Common myeloid progenitor, CD34-positive (primary cell): ENCODE results near the gene CLDN3.
"Not testable (repeated sequence)": the region's sequence is repeated elsewhere in the genome, so short reads cannot be mapped to it uniquely, and the experiment has no call there.

ENCODE experiments used
- CTCF ChIA-PET: fragments of 350-600 bp; sonication (Branson Sonifier 250); formaldehyde crosslinking; loops from one replicate; lab custom pipeline; 2021; ENCODE audit warnings: antibody characterized with exemption; lab: Charles Lee
- POLR2A ChIA-PET: fragments of 350-600 bp; sonication (Branson Sonifier 250); formaldehyde crosslinking; loops from one replicate; lab custom pipeline; 2021; ENCODE audit warnings: antibody characterized with exemption; lab: Charles Lee
- DNase-seq, 3 donors: peaks; one replicate each; pipeline versions ENCODE4 v3.0.0 to v3.0.0-alpha.2; 2013
- H3K27ac ChIP-seq, 2 experiments: 1 replicate in 1 of 2; 2 replicates in 1 of 2; pipeline ENCODE4 v1.7.0; 2013; ENCODE audit warnings: inconsistent platforms in 2 of 2, low read length in 2 of 2, mild to moderate bottlenecking in 2 of 2, low read depth in 1 of 2, moderate library complexity in 1 of 2; ENCODE audit not compliant: severe bottlenecking in 2 of 2, insufficient read depth in 1 of 2, poor library complexity in 1 of 2
- H3K27me3 ChIP-seq, 5 experiments: replicated peaks in 2 of 5; 1 replicate in 3 of 5; 2 replicates in 2 of 5; pipeline versions ENCODE4 v1.6.1 to v1.7.0; 2013; ENCODE audit warnings: low read length in 4 of 5, mild to moderate bottlenecking in 2 of 5, moderate library complexity in 2 of 5, inconsistent platforms in 1 of 5; ENCODE audit not compliant: insufficient read depth in 5 of 5, control insufficient read depth in 4 of 5
- H3K36me3 ChIP-seq, 4 experiments: 1 replicate in 2 of 4; 2 replicates in 2 of 4; pipeline versions ENCODE4 v1.6.1 to v1.7.0; 2013; ENCODE audit warnings: low read length in 3 of 4, control low read depth in 1 of 4, mild to moderate bottlenecking in 1 of 4; ENCODE audit not compliant: control insufficient read depth in 4 of 4, insufficient read depth in 4 of 4
- H3K4me1 ChIP-seq, 4 experiments: 1 replicate in 3 of 4; 2 replicates in 1 of 4; pipeline versions ENCODE4 v1.6.1 to v1.7.1; 2013; ENCODE audit warnings: low read length in 3 of 4, mild to moderate bottlenecking in 3 of 4, control low read depth in 1 of 4, inconsistent platforms in 1 of 4, moderate library complexity in 1 of 4; ENCODE audit not compliant: control insufficient read depth in 4 of 4, insufficient read depth in 4 of 4; ENCODE audit errors: control extremely low read depth in 1 of 4
- H3K4me3 ChIP-seq, 7 experiments: 1 replicate in 4 of 7; 2 replicates in 3 of 7; pipeline versions ENCODE4 v1.5.1 to v1.7.0; 2013; ENCODE audit warnings: mild to moderate bottlenecking in 7 of 7, low read length in 6 of 7, moderate library complexity in 6 of 7, inconsistent platforms in 2 of 7, low read depth in 2 of 7, control low read depth in 1 of 7; ENCODE audit not compliant: insufficient read depth in 4 of 7, control insufficient read depth in 1 of 7; ENCODE audit errors: extremely low read depth in 1 of 7
- H3K9me3 ChIP-seq, 5 experiments: 1 replicate in 4 of 5; 2 replicates in 1 of 5; pipeline versions ENCODE4 v1.6.1 to v1.7.1; 2013; ENCODE audit warnings: low read length in 4 of 5, mild to moderate bottlenecking in 2 of 5, inconsistent platforms in 1 of 5, low read depth in 1 of 5, moderate library complexity in 1 of 5; ENCODE audit not compliant: control insufficient read depth in 4 of 5, insufficient read depth in 2 of 5; ENCODE audit errors: control extremely low read depth in 1 of 5
- WGBS: methylation state at CpG from one replicate; pipeline ENCODE4 v1.1.5; 2013; ENCODE audit not compliant: insufficient coverage; 5-methylcytosine and 5-hydroxymethylcytosine counted together

CLDN3 gene

GRCh38 chr7:73791170-73791690 is 21.2 kb upstream of the CLDN3 start:
- peaks cover 0 to 15% (median 0%) of the 10 kb centered on the region in 4 experiments for H3K4me1 ChIP-seq
- DNase-seq, H3K27ac ChIP-seq, H3K9me3 ChIP-seq, H3K4me3 ChIP-seq, H3K27me3 ChIP-seq, POLR2A ChIA-PET, H3K36me3 ChIP-seq: not testable (repeated sequence)
- CTCF ChIA-PET: interaction anchor here (0.6 kb wide), 1 partner anchor 85 kb away, joined by 3 read pairs; no protein-coding TSS in a partner anchor
- 100% methylated on average over 6 of the region's 7 CpGs for WGBS

- ChIA-PET CTCF (no interaction called here), POLR2A (no interaction called here)
- H3K36me3 ChIP-seq: no peaks in the 10 kb centered on the region
- H3K27me3 ChIP-seq: peaks cover 0 to 2% (median 0%) of the 10 kb centered on the region in 5 experiments
- no peak overlapping the region for H3K27ac ChIP-seq
- H3K9me3 ChIP-seq: peaks cover 0 to 8% (median 0%) of the 10 kb centered on the region in 5 experiments
- H3K4me1 ChIP-seq: peaks cover 0 to 11% (median 0%) of the 10 kb centered on the region in 4 experiments
- WGBS: no CpG with 5 or more reads among the region's 4 CpGs
- no peak overlapping the region for H3K4me3 ChIP-seq
- DNase-seq: no peak
Observed at GRCh38 chr7:73789051-73789450, 19.0 kb upstream of the CLDN3 start.

DNA sequence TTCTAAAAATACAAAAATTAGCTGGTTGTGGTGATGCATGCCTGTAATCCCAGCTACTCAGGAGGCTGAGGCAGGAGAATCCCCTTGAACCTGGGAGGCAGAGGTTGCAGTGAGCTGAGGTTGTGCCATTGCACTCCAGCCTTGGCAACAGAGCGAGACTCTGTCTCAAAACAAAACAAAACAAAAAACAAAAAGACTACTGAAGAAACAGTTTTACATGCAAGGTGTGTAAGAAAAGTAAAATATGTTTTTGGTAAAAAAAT is 17.6 kb upstream of the CLDN3 start:
- H3K9me3 ChIP-seq, H3K4me1 ChIP-seq, CTCF ChIA-PET, H3K27me3 ChIP-seq, POLR2A ChIA-PET, DNase-seq, H3K4me3 ChIP-seq, H3K27ac ChIP-seq, H3K36me3 ChIP-seq: not testable (repeated sequence)
- no CpG with 5 or more reads among the region's 1 CpG for WGBS

GRCh38 chr7:73786588-73786987 is 16.5 kb upstream of the CLDN3 start:
- Histone ChIP-seq H3K27me3 (no peaks in the 10 kb centered on the region), H3K27ac (no peak overlapping the region), H3K4me1 (peaks cover 0 to 2% (median 0%) of the 10 kb centered on the region in 4 experiments), H3K36me3 (no peaks in the 10 kb centered on the region), H3K9me3 (peaks cover 0 to 8% (median 1%) of the 10 kb centered on the region in 5 experiments), H3K4me3 (no peak overlapping the region)
- ChIA-PET CTCF (no interaction called here), POLR2A (no interaction called here)
- no CpG with 5 or more reads among the region's 1 CpG for WGBS
- no peak for DNase-seq

GRCh38 chr7:73779517-73779916 is 9.4 kb upstream of the CLDN3 start:
- Histone ChIP-seq H3K4me1 (peaks cover 0 to 2% (median 0%) of the 10 kb centered on the region in 4 experiments), H3K27ac (no peak overlapping the region), H3K27me3 (peaks cover 0 to 2% (median 0%) of the 10 kb centered on the region in 5 experiments), H3K36me3 (no peaks in the 10 kb centered on the region), H3K4me3 (no peak overlapping the region), H3K9me3 (peaks cover 0 to 4% (median 3%) of the 10 kb centered on the region in 5 experiments)
- POLR2A ChIA-PET: no interaction called here
- CTCF ChIA-PET: no interaction called here
- no peak for DNase-seq
- no CpG with 5 or more reads among the region's 1 CpG for WGBS

DNA sequence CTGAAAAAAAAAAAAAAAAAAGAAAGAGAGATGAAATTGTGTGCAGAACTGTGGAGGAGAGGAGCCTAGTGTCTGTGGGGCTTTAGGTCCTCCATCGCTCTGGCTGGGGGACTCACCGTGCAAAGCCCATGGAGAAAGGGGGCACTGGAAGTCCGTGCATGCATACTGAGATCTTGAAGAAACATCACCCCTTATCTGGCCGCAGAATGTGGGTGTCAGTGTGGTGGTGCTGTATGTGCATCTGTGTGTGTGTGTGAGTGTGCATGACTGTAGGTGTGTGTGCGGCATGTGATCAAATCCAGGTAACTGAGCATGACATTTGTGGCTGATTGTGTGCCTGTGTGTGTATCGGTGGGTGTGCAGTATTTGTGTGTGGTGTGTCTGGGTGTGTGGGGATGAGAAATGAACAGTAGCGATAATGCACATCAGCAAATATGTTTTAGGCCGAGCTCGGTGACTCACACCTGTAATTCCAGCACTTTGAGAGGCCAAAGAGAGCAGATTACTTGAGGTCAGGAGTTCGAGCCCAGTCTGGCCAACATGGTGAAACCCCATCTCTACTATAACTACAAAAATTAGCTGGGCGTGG is 8.8 kb upstream of the CLDN3 start:
- H3K4me3 ChIP-seq: no peak overlapping the region
- CTCF ChIA-PET: no interaction called here
- POLR2A ChIA-PET: no interaction called here
- WGBS: over 99% methylated on average over 9 of the region's 11 CpGs
- peaks cover 0 to 2% (median 1%) of the 10 kb centered on the region in 4 experiments for H3K4me1 ChIP-seq
- no peak for DNase-seq
- no peak overlapping the region for H3K27ac ChIP-seq
- H3K36me3 ChIP-seq: no peaks in the 10 kb centered on the region
- H3K27me3 ChIP-seq: peaks cover 0 to 2% (median 0%) of the 10 kb centered on the region in 5 experiments
- H3K9me3 ChIP-seq: peaks cover 0 to 4% (median 3%) of the 10 kb centered on the region in 5 experiments

GRCh38 chr7:73774923-73775322 is 4.9 kb upstream of the CLDN3 start:
- POLR2A ChIA-PET: no interaction called here
- DNase-seq: peak in 2 of 3 donors; percentile 71 to 82
- no peak overlapping the region for H3K4me3 ChIP-seq

More at GRCh38 chr7:73774923-73775322, 4.9 kb upstream of the CLDN3 start:
- Histone ChIP-seq H3K9me3 (no peaks in the 10 kb centered on the region), H3K4me1 (peaks cover 0 to 13% (median 10%) of the 10 kb centered on the region in 4 experiments), H3K36me3 (no peaks in the 10 kb centered on the region), H3K27ac (no peak overlapping the region), H3K27me3 (peaks cover 0 to 26% (median 10%) of the 10 kb centered on the region in 5 experiments)
- CTCF ChIA-PET: no interaction called here
- 0% methylated on average over 1 of the region's 1 CpG for WGBS
